Subcutaneous adipose tissue (tissue), 4 donors: ENCODE measurements around the gene ATG10. TPM values are rescaled to one million over a fixed set of nuclear protein-coding genes. Genes with fewer than 3 reads are reported as not detected.

Experiments used
- CTCF ChIP-seq: fragments of 450-650 bp; IDR thresholded peaks from one replicate; pipeline ENCODE4 v1.5.1; 2016; ENCODE audit warnings: low read depth, mild to moderate bottlenecking, control low read depth, antibody characterized with exemption, moderate library complexity
- total RNA-seq, 4 donors: library from RNA; depleted of rRNA; stranded (reverse); fragments of >200 nt; gene quantifications; one replicate each; pipeline ENCODE4 v1.1.0, GENCODE V29; 2016

ATG10 gene
- total RNA-seq, 4 donors from 2014 or later, result 7.0 to 17.9 (median 7.6) TPM

DNA sequence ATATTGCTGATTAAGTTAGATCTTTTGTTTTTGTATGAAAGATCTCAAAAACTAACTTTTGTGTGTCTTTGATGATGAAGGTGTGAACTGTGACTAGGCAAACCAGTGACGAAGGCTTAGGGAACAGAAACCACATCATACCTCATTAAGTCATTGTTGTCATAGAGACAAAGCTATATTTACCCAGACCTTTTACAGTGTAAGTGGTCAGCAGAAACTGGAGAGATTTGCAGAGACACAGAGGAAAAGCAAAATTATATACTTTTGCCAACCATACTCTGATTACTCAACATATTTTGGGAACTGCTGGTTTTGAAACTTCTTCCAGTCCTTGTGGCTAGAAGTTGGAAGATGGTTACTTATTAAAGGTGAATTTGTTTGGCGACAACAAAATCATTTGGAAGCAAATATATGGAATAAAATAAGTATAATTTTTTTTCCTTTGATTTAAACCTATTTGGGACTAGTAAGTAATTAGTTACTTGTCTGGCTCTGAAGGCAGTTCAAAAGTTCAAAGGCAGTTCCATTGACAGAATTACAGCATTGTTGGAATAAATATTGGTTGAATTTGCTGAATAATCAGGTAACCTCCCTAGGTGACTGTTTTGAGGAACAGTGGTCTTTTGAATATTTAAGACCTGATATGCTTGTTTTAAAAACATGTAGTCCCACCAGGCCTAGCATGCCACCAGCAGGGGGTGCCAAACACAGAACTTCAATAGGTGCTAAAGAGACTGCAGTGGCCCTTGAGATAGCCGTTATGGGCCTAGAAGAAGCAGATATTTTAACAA is 202.5 kb downstream of the ATG10 start:
- TF ChIP-seq CTCF, result no peak

GRCh38 chr5:82174919-82175219 is 203.0 kb downstream of the ATG10 start:
- no peak for TF ChIP-seq CTCF

- TF ChIP-seq CTCF, result no peak
Observed at GRCh38 chr5:82176115-82176814, 204.4 kb downstream of the ATG10 start.

- no peak for TF ChIP-seq CTCF
Observed at GRCh38 chr5:82178378-82178777, 206.6 kb downstream of the ATG10 start.

GRCh38 chr5:82182662-82183061 is 210.8 kb downstream of the ATG10 start:
- TF ChIP-seq CTCF, result no peak

- TF ChIP-seq CTCF, result no peak
Observed at GRCh38 chr5:82183828-82184227, 212.0 kb downstream of the ATG10 start.

- no peak for TF ChIP-seq CTCF
Observed at GRCh38 chr5:82185851-82186250, 214.0 kb downstream of the ATG10 start.
